Liver (tissue), 9 donors: Measurements from ENCODE around the gene RBM18. TPM values are rescaled to one million over a fixed set of nuclear protein-coding genes. Genes with fewer than 3 reads are reported as not detected.

ENCODE experiments used
- DNase-seq: peaks from one replicate; pipeline ENCODE4 v3.0.0-alpha.2; 2017; ENCODE audit warnings: low spot score
- H3K27ac ChIP-seq, 2 donors: one replicate each; pipeline ENCODE4 v1.7.0; 2013; ENCODE audit warnings: inconsistent platforms in 2 of 2, low read length in 2 of 2, control low read depth in 1 of 2, low read depth in 1 of 2, mild to moderate bottlenecking in 1 of 2
- H3K27me3 ChIP-seq, 4 donors: one replicate each; pipeline versions ENCODE4 v1.6.1 to v1.7.0; 2013; ENCODE audit warnings: low read length in 3 of 4, inconsistent platforms in 1 of 4, mild to moderate bottlenecking in 1 of 4, moderate library complexity in 1 of 4; ENCODE audit not compliant: control insufficient read depth in 4 of 4, insufficient read depth in 4 of 4
- H3K36me3 ChIP-seq, 4 donors: one replicate each; pipeline versions ENCODE4 v1.6.1 to v1.7.0; 2013; ENCODE audit warnings: low read length in 3 of 4, mild to moderate bottlenecking in 3 of 4, low read depth in 1 of 4, moderate library complexity in 1 of 4; ENCODE audit not compliant: control insufficient read depth in 4 of 4, insufficient read depth in 3 of 4
- H3K4me1 ChIP-seq, 4 donors: one replicate each; pipeline versions ENCODE4 v1.6.1 to v1.7.0; 2013; ENCODE audit warnings: low read length in 3 of 4, mild to moderate bottlenecking in 3 of 4, moderate library complexity in 1 of 4; ENCODE audit not compliant: control insufficient read depth in 4 of 4, insufficient read depth in 4 of 4
- H3K4me3 ChIP-seq, 3 donors: one replicate each; pipeline versions ENCODE4 v1.6.1 to v1.7.0; 2013; ENCODE audit warnings: low read length in 3 of 3, control low read depth in 1 of 3, low read depth in 1 of 3, mild to moderate bottlenecking in 1 of 3
- H3K9ac ChIP-seq, 2 donors: one replicate each; pipeline ENCODE4 v1.7.0; 2013; ENCODE audit warnings: low read length in 2 of 2, mild to moderate bottlenecking in 2 of 2, moderate library complexity in 2 of 2, control low read depth in 1 of 2, low read depth in 1 of 2
- H3K9me3 ChIP-seq, 4 donors: one replicate each; pipeline versions ENCODE4 v1.6.1 to v1.7.0; 2013; ENCODE audit warnings: low read length in 3 of 4; ENCODE audit not compliant: control insufficient read depth in 4 of 4
- EGR1 ChIP-seq, 2 donors: IDR thresholded peaks; 2 replicates each; pipeline ENCODE4 v1.6.1; 2016 to 2018; ENCODE audit warnings: antibody characterized with exemption in 2 of 2, low read depth in 2 of 2
- FOXA1 ChIP-seq: IDR thresholded peaks from 2 replicates; pipeline ENCODE4 v1.6.1; 2016; ENCODE audit warnings: antibody characterized with exemption
- GABPA ChIP-seq, 2 donors: IDR thresholded peaks in 1 of 2; conservative IDR thresholded peaks in 1 of 2; 2 replicates each; pipeline ENCODE4 v1.6.1; 2016; ENCODE audit warnings: antibody characterized with exemption in 2 of 2, mild to moderate bottlenecking in 1 of 2, moderate library complexity in 1 of 2
- HNF4A ChIP-seq, 2 donors: conservative IDR thresholded peaks; 2 replicates each; pipeline ENCODE4 v1.6.1; 2016; ENCODE audit warnings: antibody characterized with exemption in 2 of 2, mild to moderate bottlenecking in 2 of 2
- HNF4G ChIP-seq: IDR thresholded peaks from 2 replicates; pipeline ENCODE4 v1.6.1; 2016; ENCODE audit warnings: antibody characterized with exemption
- JUND ChIP-seq, 2 donors: IDR thresholded peaks; 2 replicates each; pipeline ENCODE4 v1.6.1; 2016; ENCODE audit warnings: antibody characterized with exemption in 2 of 2
- RXRA ChIP-seq, 2 donors: IDR thresholded peaks; 2 replicates each; pipeline ENCODE4 v1.6.1; 2017 to 2018; ENCODE audit warnings: antibody characterized with exemption in 2 of 2, mild to moderate bottlenecking in 1 of 2
- TAF1 ChIP-seq: conservative IDR thresholded peaks from 2 replicates; pipeline ENCODE4 v1.6.1; 2016; ENCODE audit warnings: antibody characterized with exemption, mild to moderate bottlenecking
- YY1 ChIP-seq: IDR thresholded peaks from 2 replicates; pipeline ENCODE4 v1.6.1; 2016; ENCODE audit warnings: antibody characterized with exemption, mild to moderate bottlenecking
- WGBS: extraction: QIAGEN DNeasy Blood & Tissue Kit; methylation state at CpG from one replicate; pipeline ENCODE4 v1.1.7; 2013; 5-methylcytosine and 5-hydroxymethylcytosine counted together
- polyA plus RNA-seq, 2 donors: library from polyadenylated mRNA; stranded (reverse) in 1 of 2; unstranded in 1 of 2; fragments of 200-250 nt in 1 of 2; fragments of >200 nt in 1 of 2; fragmentation: Nextera tagmentation in 1 of 2; extraction: Ambion mirVana in 1 of 2; gene quantifications; one replicate each; pipeline versions ENCODE4 v1.2.1 to v1.2.3, GENCODE V29; 2013 to 2015
- total RNA-seq, 2 donors: library from RNA; depleted of rRNA; stranded (reverse); fragments of >200 nt; gene quantifications; one replicate each; pipeline ENCODE4 v1.2.3, GENCODE V29; 2014
- TF ChIP-seq, protein P1 (sequence below): IDR thresholded peaks from 2 replicates; pipeline ENCODE4 v1.6.1; 2016; ENCODE audit warnings: antibody characterized with exemption
- TF ChIP-seq, protein P2 (sequence below): fragments of 150-350 bp; IDR thresholded peaks from 2 replicates; pipeline ENCODE4 v1.5.1; 2017; ENCODE audit warnings: improper control_type of control experiment, low read depth, low read length; ENCODE audit not compliant: missing input control
- TF ChIP-seq, protein P3 (sequence below): IDR thresholded peaks from 2 replicates; pipeline ENCODE4 v1.6.1; 2016; ENCODE audit warnings: antibody characterized with exemption
- TF ChIP-seq, protein P4 (sequence below): IDR thresholded peaks from 2 replicates; pipeline ENCODE4 v1.6.1; 2016; ENCODE audit warnings: antibody characterized with exemption
- TF ChIP-seq, protein P5 (sequence below): IDR thresholded peaks from 2 replicates; pipeline ENCODE4 v1.6.1; 2016; ENCODE audit warnings: antibody characterized with exemption, mild to moderate bottlenecking
- donor health status: healthy.
- donor health status: healthy.
- donor health status: healthy.
- donor health status: healthy.
- donor health status: healthy.

Gene RBM18
- total and polyA plus RNA-seq, 4 donors = 3.4 to 7.7 (median 5.5) TPM

DNA sequence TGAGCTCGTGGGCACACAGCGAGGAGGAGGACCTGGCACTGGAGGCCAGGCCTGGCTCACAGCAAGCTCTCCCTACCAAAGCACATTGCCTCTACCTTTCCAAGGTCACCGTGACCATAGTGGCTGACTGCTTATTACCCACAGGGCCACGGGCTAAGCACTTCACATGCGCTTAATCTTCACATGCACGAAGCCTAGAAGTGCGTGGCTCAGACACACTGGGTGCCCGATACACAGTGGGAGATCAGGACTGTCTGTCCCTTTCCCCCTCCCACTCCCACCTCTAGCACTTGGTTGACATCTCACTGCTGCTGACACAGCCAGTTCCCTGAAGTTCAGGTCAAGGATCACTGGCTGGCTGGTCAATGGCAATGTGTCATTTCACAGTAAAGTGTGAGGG is 59.5 kb downstream of the RBM18 start:
- no peaks in the 10 kb centered on the region for H3K4me1 ChIP-seq
- H3K9ac ChIP-seq = no peak overlapping the region
- 89% methylated on average over 8 of the region's 8 CpGs for WGBS
- TF ChIP-seq HNF4G (no peak), YY1 (no peak), FOXA1 (no peak), GABPA (IDR thresholded peaks at IDR 0.05 in 1 of 2, conservative IDR thresholded peaks at IDR 0.05 in 1 of 2) (no peak), TAF1 (no peak)
- TF ChIP-seq, protein P1, sequence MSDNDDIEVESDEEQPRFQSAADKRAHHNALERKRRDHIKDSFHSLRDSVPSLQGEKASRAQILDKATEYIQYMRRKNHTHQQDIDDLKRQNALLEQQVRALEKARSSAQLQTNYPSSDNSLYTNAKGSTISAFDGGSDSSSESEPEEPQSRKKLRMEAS = no peak
- TF ChIP-seq, protein P2, sequence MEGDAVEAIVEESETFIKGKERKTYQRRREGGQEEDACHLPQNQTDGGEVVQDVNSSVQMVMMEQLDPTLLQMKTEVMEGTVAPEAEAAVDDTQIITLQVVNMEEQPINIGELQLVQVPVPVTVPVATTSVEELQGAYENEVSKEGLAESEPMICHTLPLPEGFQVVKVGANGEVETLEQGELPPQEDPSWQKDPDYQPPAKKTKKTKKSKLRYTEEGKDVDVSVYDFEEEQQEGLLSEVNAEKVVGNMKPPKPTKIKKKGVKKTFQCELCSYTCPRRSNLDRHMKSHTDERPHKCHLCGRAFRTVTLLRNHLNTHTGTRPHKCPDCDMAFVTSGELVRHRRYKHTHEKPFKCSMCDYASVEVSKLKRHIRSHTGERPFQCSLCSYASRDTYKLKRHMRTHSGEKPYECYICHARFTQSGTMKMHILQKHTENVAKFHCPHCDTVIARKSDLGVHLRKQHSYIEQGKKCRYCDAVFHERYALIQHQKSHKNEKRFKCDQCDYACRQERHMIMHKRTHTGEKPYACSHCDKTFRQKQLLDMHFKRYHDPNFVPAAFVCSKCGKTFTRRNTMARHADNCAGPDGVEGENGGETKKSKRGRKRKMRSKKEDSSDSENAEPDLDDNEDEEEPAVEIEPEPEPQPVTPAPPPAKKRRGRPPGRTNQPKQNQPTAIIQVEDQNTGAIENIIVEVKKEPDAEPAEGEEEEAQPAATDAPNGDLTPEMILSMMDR = no peak
- TF ChIP-seq, protein P3, sequence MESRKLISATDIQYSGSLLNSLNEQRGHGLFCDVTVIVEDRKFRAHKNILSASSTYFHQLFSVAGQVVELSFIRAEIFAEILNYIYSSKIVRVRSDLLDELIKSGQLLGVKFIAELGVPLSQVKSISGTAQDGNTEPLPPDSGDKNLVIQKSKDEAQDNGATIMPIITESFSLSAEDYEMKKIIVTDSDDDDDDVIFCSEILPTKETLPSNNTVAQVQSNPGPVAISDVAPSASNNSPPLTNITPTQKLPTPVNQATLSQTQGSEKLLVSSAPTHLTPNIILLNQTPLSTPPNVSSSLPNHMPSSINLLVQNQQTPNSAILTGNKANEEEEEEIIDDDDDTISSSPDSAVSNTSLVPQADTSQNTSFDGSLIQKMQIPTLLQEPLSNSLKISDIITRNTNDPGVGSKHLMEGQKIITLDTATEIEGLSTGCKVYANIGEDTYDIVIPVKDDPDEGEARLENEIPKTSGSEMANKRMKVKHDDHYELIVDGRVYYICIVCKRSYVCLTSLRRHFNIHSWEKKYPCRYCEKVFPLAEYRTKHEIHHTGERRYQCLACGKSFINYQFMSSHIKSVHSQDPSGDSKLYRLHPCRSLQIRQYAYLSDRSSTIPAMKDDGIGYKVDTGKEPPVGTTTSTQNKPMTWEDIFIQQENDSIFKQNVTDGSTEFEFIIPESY = no peak
- DNase-seq = no peak
- H3K36me3 ChIP-seq = no peaks in the 10 kb centered on the region
- H3K27me3 ChIP-seq = peaks cover 0 to 6% (median 0%) of the 10 kb centered on the region in 4 donors
- H3K27ac ChIP-seq = no peak overlapping the region
- no peak overlapping the region for H3K4me3 ChIP-seq
- H3K9me3 ChIP-seq = no peaks in the 10 kb centered on the region

DNA sequence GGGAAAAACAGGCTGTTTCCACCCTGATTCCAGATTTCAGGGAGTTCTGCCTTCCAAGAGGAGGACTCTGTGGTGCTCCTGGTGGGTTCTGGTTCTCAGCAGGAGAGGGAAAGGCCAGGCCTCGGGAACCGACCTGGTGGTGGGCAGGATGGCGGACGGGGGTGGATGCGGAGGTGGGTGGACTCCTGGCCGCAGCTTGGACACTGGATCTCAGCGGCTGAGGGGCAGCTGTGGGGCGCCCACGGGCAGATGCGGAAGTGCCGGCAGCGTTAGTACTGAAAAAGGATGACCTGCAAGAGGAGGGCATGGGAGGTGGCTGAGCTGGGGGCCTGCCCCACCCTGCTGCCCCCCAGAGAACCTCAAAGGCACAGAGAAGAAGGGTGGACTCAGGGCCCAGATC is 60.1 kb downstream of the RBM18 start:
- Histone ChIP-seq H3K36me3 (no peaks in the 10 kb centered on the region), H3K4me1 (no peaks in the 10 kb centered on the region), H3K27ac (no peak overlapping the region), H3K9me3 (no peaks in the 10 kb centered on the region), H3K27me3 (peaks cover 0 to 5% (median 0%) of the 10 kb centered on the region in 4 donors), H3K4me3 (no peak overlapping the region), H3K9ac (no peak overlapping the region)
- 94% methylated on average over 12 of the region's 12 CpGs for WGBS
- TF ChIP-seq, protein P1 = no peak
- TF ChIP-seq EGR1 (IDR thresholded peaks at IDR 0.05; ENCODE audit: low read depth in 2 of 2) (no peak), RXRA (IDR thresholded peaks at IDR 0.05) (no peak), JUND (IDR thresholded peaks at IDR 0.05) (no peak), YY1 (no peak), GABPA (IDR thresholded peaks at IDR 0.05 in 1 of 2, conservative IDR thresholded peaks at IDR 0.05 in 1 of 2) (no peak), FOXA1 (no peak), HNF4A (conservative IDR thresholded peaks at IDR 0.05) (no peak)
- TF ChIP-seq, protein P4, sequence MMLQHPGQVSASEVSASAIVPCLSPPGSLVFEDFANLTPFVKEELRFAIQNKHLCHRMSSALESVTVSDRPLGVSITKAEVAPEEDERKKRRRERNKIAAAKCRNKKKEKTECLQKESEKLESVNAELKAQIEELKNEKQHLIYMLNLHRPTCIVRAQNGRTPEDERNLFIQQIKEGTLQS = no peak
- TF ChIP-seq, protein P5, sequence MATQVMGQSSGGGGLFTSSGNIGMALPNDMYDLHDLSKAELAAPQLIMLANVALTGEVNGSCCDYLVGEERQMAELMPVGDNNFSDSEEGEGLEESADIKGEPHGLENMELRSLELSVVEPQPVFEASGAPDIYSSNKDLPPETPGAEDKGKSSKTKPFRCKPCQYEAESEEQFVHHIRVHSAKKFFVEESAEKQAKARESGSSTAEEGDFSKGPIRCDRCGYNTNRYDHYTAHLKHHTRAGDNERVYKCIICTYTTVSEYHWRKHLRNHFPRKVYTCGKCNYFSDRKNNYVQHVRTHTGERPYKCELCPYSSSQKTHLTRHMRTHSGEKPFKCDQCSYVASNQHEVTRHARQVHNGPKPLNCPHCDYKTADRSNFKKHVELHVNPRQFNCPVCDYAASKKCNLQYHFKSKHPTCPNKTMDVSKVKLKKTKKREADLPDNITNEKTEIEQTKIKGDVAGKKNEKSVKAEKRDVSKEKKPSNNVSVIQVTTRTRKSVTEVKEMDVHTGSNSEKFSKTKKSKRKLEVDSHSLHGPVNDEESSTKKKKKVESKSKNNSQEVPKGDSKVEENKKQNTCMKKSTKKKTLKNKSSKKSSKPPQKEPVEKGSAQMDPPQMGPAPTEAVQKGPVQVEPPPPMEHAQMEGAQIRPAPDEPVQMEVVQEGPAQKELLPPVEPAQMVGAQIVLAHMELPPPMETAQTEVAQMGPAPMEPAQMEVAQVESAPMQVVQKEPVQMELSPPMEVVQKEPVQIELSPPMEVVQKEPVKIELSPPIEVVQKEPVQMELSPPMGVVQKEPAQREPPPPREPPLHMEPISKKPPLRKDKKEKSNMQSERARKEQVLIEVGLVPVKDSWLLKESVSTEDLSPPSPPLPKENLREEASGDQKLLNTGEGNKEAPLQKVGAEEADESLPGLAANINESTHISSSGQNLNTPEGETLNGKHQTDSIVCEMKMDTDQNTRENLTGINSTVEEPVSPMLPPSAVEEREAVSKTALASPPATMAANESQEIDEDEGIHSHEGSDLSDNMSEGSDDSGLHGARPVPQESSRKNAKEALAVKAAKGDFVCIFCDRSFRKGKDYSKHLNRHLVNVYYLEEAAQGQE = no peak
- TF ChIP-seq, protein P3 = no peak
- DNase-seq = no peak
